Renal cortex interstitium (tissue), 11 donors: ENCODE results near the gene NCKAP5. TPM values are rescaled to one million over a fixed set of nuclear protein-coding genes. Genes with fewer than 3 reads are reported as not detected.

ENCODE experiments used
- DNase-seq, 11 donors: peaks; one replicate each; pipeline ENCODE4 v3.0.0-alpha.2; 2013; ENCODE audit warnings: low read depth in 9 of 11, low spot score in 4 of 11; ENCODE audit errors: extremely low read depth in 1 of 11
- polyA plus RNA-seq, 3 donors: library from polyadenylated mRNA; unstranded; fragments of 120-200 nt; gene quantifications; one replicate each; pipeline ENCODE4 v1.2.1, GENCODE V29; 2013; ENCODE audit not compliant: insufficient read length in 3 of 3

The NCKAP5 gene
- polyA plus RNA-seq, 3 donors, result 7.3 to 9.2 (median 7.7) TPM

- no peak for DNase-seq
Observed at GRCh38 chr2:132915812-132916549, 652.3 kb downstream of the NCKAP5 start.

- DNase-seq, result peak in 10 of 11 donors; percentile 11 to 78 (median 58)
Observed at GRCh38 chr2:132911726-132912724, 656.2 kb downstream of the NCKAP5 start.

GRCh38 chr2:132910432-132910831, 657.8 kb downstream of the NCKAP5 start:
- no peak for DNase-seq

GRCh38 chr2:132909427-132909826, 658.8 kb downstream of the NCKAP5 start:
- no peak for DNase-seq

GRCh38 chr2:132904142-132904842, 664.0 kb downstream of the NCKAP5 start:
- DNase-seq, result no peak

- no peak for DNase-seq
Observed at GRCh38 chr2:132902626-132903025, 665.6 kb downstream of the NCKAP5 start.

GRCh38 chr2:132901661-132902060, 666.6 kb downstream of the NCKAP5 start:
- DNase-seq, result no peak

- DNase-seq, result no peak
Observed at GRCh38 chr2:132897111-132897510, 671.2 kb downstream of the NCKAP5 start.

- no peak for DNase-seq
Observed at GRCh38 chr2:132896073-132896472, 672.2 kb downstream of the NCKAP5 start.

- DNase-seq, result no peak
Observed at GRCh38 chr2:132891498-132891897, 676.8 kb downstream of the NCKAP5 start.

GRCh38 chr2:132886574-132886973, 681.7 kb downstream of the NCKAP5 start:
- no peak for DNase-seq

- DNase-seq, result no peak
Observed at GRCh38 chr2:132884705-132885104, 683.6 kb downstream of the NCKAP5 start.

- DNase-seq, result no peak
Observed at GRCh38 chr2:132884292-132884691, 684.0 kb downstream of the NCKAP5 start.

GRCh38 chr2:132883430-132883829, 684.8 kb downstream of the NCKAP5 start:
- no peak for DNase-seq

GRCh38 chr2:132881546-132881945, 686.7 kb downstream of the NCKAP5 start:
- DNase-seq, result no peak

GRCh38 chr2:132877923-132878322, 690.3 kb downstream of the NCKAP5 start:
- no peak for DNase-seq

GRCh38 chr2:132876745-132877391, 691.4 kb downstream of the NCKAP5 start:
- no peak for DNase-seq

- DNase-seq, result no peak
Observed at GRCh38 chr2:132875193-132875592, 693.1 kb downstream of the NCKAP5 start.

- no peak for DNase-seq
Observed at GRCh38 chr2:132873738-132874137, 694.5 kb downstream of the NCKAP5 start.
